22Rv1 (cell line): ENCODE data around the gene ATP11A.

Experiments
- H3K27ac ChIP-seq: fragments of 450-650 bp; 2 replicates; pipeline ENCODE4 v1.5.1; 2017
- ZFX ChIP-seq: fragments of 450-650 bp; IDR thresholded peaks from 2 replicates; pipeline ENCODE4 v1.6.1; 2017; ENCODE audit warnings: antibody characterized with exemption, borderline replicate concordance
- TF ChIP-seq, protein P1 (sequence below): fragments of 450-650 bp; IDR thresholded peaks from 2 replicates; pipeline ENCODE4 v1.5.1; 2017; ENCODE audit warnings: mild to moderate bottlenecking

The ATP11A gene

GRCh38 chr13:112689303-112690245, at the start of gene ATP11A:
Gene ATP11A, plus strand, starts transcription at chr13:112690038. Its CDS starts 379 bp downstream, at chr13:112690417.
- TF ChIP-seq ZFX = no peak
- TF ChIP-seq, protein P1, sequence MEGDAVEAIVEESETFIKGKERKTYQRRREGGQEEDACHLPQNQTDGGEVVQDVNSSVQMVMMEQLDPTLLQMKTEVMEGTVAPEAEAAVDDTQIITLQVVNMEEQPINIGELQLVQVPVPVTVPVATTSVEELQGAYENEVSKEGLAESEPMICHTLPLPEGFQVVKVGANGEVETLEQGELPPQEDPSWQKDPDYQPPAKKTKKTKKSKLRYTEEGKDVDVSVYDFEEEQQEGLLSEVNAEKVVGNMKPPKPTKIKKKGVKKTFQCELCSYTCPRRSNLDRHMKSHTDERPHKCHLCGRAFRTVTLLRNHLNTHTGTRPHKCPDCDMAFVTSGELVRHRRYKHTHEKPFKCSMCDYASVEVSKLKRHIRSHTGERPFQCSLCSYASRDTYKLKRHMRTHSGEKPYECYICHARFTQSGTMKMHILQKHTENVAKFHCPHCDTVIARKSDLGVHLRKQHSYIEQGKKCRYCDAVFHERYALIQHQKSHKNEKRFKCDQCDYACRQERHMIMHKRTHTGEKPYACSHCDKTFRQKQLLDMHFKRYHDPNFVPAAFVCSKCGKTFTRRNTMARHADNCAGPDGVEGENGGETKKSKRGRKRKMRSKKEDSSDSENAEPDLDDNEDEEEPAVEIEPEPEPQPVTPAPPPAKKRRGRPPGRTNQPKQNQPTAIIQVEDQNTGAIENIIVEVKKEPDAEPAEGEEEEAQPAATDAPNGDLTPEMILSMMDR = no peak
- H3K27ac ChIP-seq = no peak within 1 kb of the TSS

DNA sequence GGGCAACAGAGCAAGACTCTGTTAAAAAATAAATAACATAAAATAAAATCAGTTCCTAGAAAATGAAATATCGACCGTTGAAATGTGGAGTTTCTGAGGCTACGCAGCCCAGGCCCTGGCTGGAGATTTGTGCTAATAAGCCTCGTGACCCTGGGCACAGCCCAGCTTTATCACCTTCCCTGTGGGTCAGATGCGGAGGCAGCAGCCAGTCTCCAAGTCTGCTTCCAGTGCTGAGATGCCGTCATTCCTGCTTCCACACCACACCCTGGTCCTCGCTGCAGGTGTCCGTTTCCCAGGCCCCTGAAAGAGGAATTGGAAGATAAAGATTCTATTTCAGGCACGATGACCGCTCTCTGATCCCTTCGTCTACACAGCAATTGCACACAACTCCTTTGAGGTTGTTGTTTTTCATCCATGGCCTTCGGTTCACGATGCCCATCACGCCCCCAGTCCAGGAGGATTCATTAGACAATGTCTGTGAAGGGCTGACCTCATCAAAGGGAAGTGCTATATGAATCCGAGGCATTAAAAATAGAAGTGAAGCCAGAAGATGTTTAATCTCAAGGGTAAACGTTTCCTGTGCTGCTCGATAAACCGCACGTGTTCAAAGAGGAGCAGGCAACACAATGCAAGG, 48.3 kb upstream of the ATP11A start:
- TF ChIP-seq, protein P1 = no peak
- TF ChIP-seq ZFX = no peak
- no peak overlapping the region for H3K27ac ChIP-seq

- H3K27ac ChIP-seq = no peak overlapping the region
Observed at GRCh38 chr13:112642090-112642460, 47.8 kb upstream of the ATP11A start.

DNA sequence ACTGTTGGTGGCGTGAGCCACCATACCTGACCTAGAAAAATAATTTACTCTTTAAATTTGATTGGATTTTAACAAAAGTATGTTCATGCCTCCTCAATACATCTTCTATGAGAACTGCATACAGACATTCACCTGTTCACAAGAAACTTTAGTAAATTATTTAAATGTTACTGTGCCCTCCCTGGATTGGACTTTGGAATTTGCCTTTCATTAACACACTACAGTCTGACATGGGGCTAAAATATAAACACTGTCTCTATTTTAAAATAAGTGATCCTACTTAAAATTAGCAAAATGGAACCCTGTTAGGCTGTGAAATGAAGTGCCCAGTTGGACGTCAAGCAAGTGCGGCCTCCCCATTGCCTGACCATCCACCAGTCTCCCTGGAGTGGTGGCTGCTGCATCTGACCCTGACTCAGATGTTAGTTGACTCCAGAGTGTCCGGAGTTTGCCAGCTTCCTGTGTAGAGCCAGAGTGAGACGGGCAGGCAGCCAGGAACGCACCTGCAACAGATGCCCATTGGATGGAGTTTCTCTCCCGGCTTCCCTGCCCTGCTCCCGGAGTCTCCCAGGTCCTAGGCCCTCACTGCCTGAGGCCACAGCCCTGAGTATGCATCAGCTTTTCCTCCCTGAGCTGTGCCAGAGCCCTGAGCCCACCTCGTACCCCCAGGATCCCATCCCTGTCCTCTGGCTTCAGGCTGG, 45.9 kb upstream of the ATP11A start:
- TF ChIP-seq, protein P1 = no peak
- TF ChIP-seq ZFX = no peak
- no peak overlapping the region for H3K27ac ChIP-seq

More at GRCh38 chr13:112642090-112642460, 47.8 kb upstream of the ATP11A start:
- TF ChIP-seq, protein P1 = no peak
- TF ChIP-seq ZFX = no peak

- no peak overlapping the region for H3K27ac ChIP-seq
- TF ChIP-seq, protein P1 = no peak
- no peak for TF ChIP-seq ZFX
Observed at GRCh38 chr13:112645327-112645914, 44.4 kb upstream of the ATP11A start.

GRCh38 chr13:112647256-112647655, 42.6 kb upstream of the ATP11A start:
- no peak overlapping the region for H3K27ac ChIP-seq
- TF ChIP-seq, protein P1 = no peak
- no peak for TF ChIP-seq ZFX
